ENCODE data around the gene ACAD9.

DNA sequence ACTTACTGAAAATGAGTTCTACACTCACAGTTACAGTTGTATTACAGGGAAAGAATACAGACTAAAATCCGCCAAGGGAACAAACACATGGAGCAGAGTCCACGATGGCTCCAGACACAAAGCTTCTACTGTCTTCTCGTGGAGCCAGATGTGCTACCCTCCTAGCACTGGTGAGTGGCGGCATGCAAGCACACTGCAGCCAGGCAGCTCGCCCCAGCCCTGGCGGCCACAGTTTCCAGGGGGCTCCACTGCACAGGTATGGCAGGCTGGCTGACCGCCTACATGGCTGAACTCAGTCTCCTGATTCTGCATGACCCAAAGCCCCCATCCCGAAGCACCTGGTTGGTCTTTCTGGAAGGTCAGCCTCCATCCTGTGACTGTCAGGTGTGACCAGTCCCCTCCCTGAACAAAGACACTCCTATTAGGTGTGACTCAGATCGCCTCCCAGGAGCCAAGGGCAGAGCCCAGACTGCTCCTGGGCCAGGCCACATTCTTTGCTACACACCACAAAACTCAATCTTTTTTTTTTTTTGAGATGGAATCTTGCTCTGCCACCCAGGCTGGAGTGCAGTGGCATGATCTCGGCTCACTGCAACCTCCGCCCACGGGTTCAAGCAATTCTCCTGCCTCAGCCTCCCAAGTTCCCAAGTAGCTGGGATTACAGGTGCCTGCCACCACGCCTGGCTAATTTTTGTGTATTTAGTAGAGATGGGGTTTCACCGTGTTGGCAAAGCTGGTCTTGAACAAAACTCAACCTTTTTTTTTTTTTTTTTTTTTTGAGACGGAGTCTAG is 62.9 kb downstream of the ACAD9 start:
- TF ChIP-seq, protein P1, sequence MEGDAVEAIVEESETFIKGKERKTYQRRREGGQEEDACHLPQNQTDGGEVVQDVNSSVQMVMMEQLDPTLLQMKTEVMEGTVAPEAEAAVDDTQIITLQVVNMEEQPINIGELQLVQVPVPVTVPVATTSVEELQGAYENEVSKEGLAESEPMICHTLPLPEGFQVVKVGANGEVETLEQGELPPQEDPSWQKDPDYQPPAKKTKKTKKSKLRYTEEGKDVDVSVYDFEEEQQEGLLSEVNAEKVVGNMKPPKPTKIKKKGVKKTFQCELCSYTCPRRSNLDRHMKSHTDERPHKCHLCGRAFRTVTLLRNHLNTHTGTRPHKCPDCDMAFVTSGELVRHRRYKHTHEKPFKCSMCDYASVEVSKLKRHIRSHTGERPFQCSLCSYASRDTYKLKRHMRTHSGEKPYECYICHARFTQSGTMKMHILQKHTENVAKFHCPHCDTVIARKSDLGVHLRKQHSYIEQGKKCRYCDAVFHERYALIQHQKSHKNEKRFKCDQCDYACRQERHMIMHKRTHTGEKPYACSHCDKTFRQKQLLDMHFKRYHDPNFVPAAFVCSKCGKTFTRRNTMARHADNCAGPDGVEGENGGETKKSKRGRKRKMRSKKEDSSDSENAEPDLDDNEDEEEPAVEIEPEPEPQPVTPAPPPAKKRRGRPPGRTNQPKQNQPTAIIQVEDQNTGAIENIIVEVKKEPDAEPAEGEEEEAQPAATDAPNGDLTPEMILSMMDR (conservative IDR thresholded peaks at IDR 0.05 in 1 of 2, IDR thresholded peaks at IDR 0.05 in 1 of 2; ENCODE audit: low read depth in 1 of 2, low read length in 2 of 2), result no peak
- TF ChIP-seq EZH2 (IDR thresholded peaks at IDR 0.05; ENCODE audit: low read length, missing control alignments), result no peak
